A673 (cell line): ENCODE measurements around the gene CPA4. TPM values are rescaled to one million over a fixed set of nuclear protein-coding genes. Genes with fewer than 3 reads are reported as not detected.

Source experiments
- BruUV-seq: library from RNA; stranded (reverse); fragments of 400-500 nt; replicated peaks from 2 replicates; lab custom pipeline; 2021; lab: Mats Ljungman, UMichigan
- CTCF ChIA-PET: fragments of 300-600 bp; sonication (Branson Sonifier 250); formaldehyde crosslinking; loops from one replicate; lab custom pipeline; 2022; ENCODE audit warnings: antibody characterized with exemption; lab: Charles Lee
- POLR2A ChIA-PET: fragments of 300-600 bp; sonication (Branson Sonifier 250); formaldehyde crosslinking; loops from one replicate; lab custom pipeline; 2022; ENCODE audit warnings: antibody characterized with exemption; ENCODE audit not compliant: low non-redundant PET; lab: Charles Lee
- DNase-seq: peaks from one replicate; pipeline ENCODE4 v3.0.0-alpha.2; 2015; ENCODE audit warnings: low spot score
- H3K27ac ChIP-seq: fragments of 200-600 bp; sonication (generic); 2 replicates; pipeline ENCODE4 v1.5.1; 2016; ENCODE audit warnings: mixed run types, low read depth, mild to moderate bottlenecking, mixed read lengths, antibody characterized with exemption, low read length; ENCODE audit not compliant: poor library complexity, severe bottlenecking
- H3K27me3 ChIP-seq: fragments of 200-600 bp; sonication (generic); replicated peaks from 2 replicates; pipeline ENCODE4 v1.6.1; 2017; ENCODE audit warnings: mixed run types, low read depth, mild to moderate bottlenecking, mixed read lengths, antibody characterized with exemption, low read length; ENCODE audit not compliant: insufficient read depth, poor library complexity
- H3K36me3 ChIP-seq: fragments of 200-600 bp; sonication (generic); 2 replicates; pipeline ENCODE4 v1.6.1; 2016; ENCODE audit warnings: mixed run types, mild to moderate bottlenecking, mixed read lengths, antibody characterized with exemption, low read length; ENCODE audit not compliant: insufficient read depth, poor library complexity, severe bottlenecking
- H3K4me1 ChIP-seq: fragments of 200-600 bp; sonication (generic); 2 replicates; pipeline ENCODE4 v1.6.1; 2017; ENCODE audit warnings: mixed run types, mild to moderate bottlenecking, mixed read lengths, antibody characterized with exemption, low read length; ENCODE audit not compliant: insufficient read depth, poor library complexity, severe bottlenecking
- H3K4me3 ChIP-seq: fragments of 200-600 bp; sonication (generic); 2 replicates; pipeline ENCODE4 v1.5.1; 2016; ENCODE audit warnings: low read depth, mixed run types, mild to moderate bottlenecking, mixed read lengths, low read length; ENCODE audit not compliant: poor library complexity, severe bottlenecking
- H3K9me3 ChIP-seq: fragments of 200-600 bp; sonication (generic); 2 replicates; pipeline ENCODE4 v1.6.1; 2016; ENCODE audit warnings: mixed run types, low read depth, mild to moderate bottlenecking, mixed read lengths, antibody characterized with exemption, low read length; ENCODE audit not compliant: poor library complexity, severe bottlenecking
- CTCF ChIP-seq: fragments of 300-800, 200-600 bp; sonication (generic); conservative IDR thresholded peaks from 2 replicates; pipeline ENCODE4 v1.5.1; 2017; ENCODE audit warnings: low read depth, mild to moderate bottlenecking, antibody characterized with exemption, low read length, moderate library complexity, mixed read lengths
- EZH2 ChIP-seq: fragments of 200-600 bp; sonication (generic); IDR thresholded peaks from 2 replicates; pipeline ENCODE4 v1.6.1; 2017; ENCODE audit warnings: borderline replicate concordance, low read depth, mild to moderate bottlenecking, mixed read lengths, antibody characterized with exemption, low read length; ENCODE audit not compliant: poor library complexity, severe bottlenecking
- intact Hi-C: fragments of 100-400 bp; cut with micrococcal nuclease; formaldehyde crosslinking; loops from one replicate; pipeline ENCODE4 v1.10.0; 2022; ENCODE audit not compliant: unreplicated experiment
- total RNA-seq: library from RNA; stranded (reverse); gene quantifications from 2 replicates; pipeline ENCODE4 v1.2.3, GENCODE V29; 2021

Gene CPA4
- total RNA-seq, 1 experiment from 2014 or later, result not detected

DNA sequence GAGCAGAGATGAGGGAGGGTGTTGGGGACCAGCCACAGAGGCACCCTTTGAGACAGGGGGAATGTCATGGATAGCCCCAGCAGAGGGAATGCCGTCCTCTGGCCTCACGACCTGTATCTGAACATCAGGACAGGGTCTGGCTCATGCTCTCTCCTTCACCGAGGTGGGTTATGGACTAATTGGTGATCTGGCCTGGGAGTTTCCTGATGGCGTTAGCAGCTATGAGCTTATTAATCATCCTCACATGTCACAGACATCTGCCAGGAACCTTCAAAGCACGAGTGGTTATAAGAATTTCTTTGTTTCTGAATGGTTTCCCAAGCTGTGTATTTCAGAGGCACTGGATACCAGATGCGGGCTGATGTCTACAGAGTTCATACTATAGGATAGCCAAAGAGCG lies 6.9 kb downstream of the CPA4 start:
- CTCF ChIA-PET, result no interaction called here

GRCh38 chr7:130301501-130302020 lies 8.6 kb downstream of the CPA4 start:
- DNase-seq, result no peak
- intact Hi-C loops, result no loop called here
- ChIA-PET POLR2A (no interaction called here), CTCF (no interaction called here)
- no peak for TF ChIP-seq EZH2
- no peak for TF ChIP-seq CTCF
- H3K4me1 ChIP-seq, result no peaks in the 10 kb centered on the region
- BruUV-seq, result no TSS peak
- no peak overlapping the region for H3K27ac ChIP-seq
- H3K36me3 ChIP-seq, result no peaks in the 10 kb centered on the region
- H3K9me3 ChIP-seq, result no peaks in the 10 kb centered on the region
- no peak overlapping the region for H3K4me3 ChIP-seq
- peaks cover 4% of the 10 kb centered on the region for H3K27me3 ChIP-seq

More for the DNA sequence above, 6.9 kb downstream of the CPA4 start:
- Histone ChIP-seq H3K27ac (no peak overlapping the region), H3K36me3 (no peaks in the 10 kb centered on the region), H3K9me3 (no peaks in the 10 kb centered on the region), H3K4me3 (no peak overlapping the region), H3K27me3 (peaks cover 4% of the 10 kb centered on the region), H3K4me1 (no peaks in the 10 kb centered on the region)
- DNase-seq, result no peak
- POLR2A ChIA-PET, result no interaction called here
- TF ChIP-seq CTCF (no peak), EZH2 (no peak)
- BruUV-seq, result no TSS peak
- intact Hi-C loops, result no loop called here

GRCh38 chr7:130302649-130303048 lies 9.7 kb downstream of the CPA4 start:
- TF ChIP-seq EZH2 (no peak), CTCF (no peak)
- DNase-seq, result no peak
- Histone ChIP-seq H3K36me3 (no peaks in the 10 kb centered on the region), H3K9me3 (no peaks in the 10 kb centered on the region), H3K27me3 (peaks cover 4% of the 10 kb centered on the region), H3K4me1 (no peaks in the 10 kb centered on the region), H3K27ac (no peak overlapping the region), H3K4me3 (no peak overlapping the region)
- intact Hi-C loops, result no loop called here
- no TSS peak for BruUV-seq
- CTCF ChIA-PET, result no interaction called here
- POLR2A ChIA-PET, result no interaction called here
